Measurements from ENCODE around the gene SBK2.

- TF ChIP-seq CTCF (IDR thresholded peaks at IDR 0.05; ENCODE audit: low read depth, low read length) (no peak), MAX (IDR thresholded peaks at IDR 0.05; ENCODE audit: low read depth, low read length) (no peak)
These were observed 36.5 kb downstream of the SBK2 start for GRCh38 chr19:55500368-55500952.

Data from NB4 (cell line).